GM21515 (cell line): ENCODE results near the gene CAPN9.
"Not testable (repeated sequence)": the region's sequence is repeated elsewhere in the genome, so short reads cannot be mapped to it uniquely, and the experiment has no call there.

ENCODE experiments used
- ATAC-seq: cut with Tn5 transposase; IDR thresholded peaks from one replicate; pipeline ENCODE4 v1.9.1; 2021; ENCODE audit not compliant: unreplicated experiment

Gene CAPN9, protein sequence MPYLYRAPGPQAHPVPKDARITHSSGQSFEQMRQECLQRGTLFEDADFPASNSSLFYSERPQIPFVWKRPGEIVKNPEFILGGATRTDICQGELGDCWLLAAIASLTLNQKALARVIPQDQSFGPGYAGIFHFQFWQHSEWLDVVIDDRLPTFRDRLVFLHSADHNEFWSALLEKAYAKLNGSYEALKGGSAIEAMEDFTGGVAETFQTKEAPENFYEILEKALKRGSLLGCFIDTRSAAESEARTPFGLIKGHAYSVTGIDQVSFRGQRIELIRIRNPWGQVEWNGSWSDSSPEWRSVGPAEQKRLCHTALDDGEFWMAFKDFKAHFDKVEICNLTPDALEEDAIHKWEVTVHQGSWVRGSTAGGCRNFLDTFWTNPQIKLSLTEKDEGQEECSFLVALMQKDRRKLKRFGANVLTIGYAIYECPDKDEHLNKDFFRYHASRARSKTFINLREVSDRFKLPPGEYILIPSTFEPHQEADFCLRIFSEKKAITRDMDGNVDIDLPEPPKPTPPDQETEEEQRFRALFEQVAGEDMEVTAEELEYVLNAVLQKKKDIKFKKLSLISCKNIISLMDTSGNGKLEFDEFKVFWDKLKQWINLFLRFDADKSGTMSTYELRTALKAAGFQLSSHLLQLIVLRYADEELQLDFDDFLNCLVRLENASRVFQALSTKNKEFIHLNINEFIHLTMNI

DNA sequence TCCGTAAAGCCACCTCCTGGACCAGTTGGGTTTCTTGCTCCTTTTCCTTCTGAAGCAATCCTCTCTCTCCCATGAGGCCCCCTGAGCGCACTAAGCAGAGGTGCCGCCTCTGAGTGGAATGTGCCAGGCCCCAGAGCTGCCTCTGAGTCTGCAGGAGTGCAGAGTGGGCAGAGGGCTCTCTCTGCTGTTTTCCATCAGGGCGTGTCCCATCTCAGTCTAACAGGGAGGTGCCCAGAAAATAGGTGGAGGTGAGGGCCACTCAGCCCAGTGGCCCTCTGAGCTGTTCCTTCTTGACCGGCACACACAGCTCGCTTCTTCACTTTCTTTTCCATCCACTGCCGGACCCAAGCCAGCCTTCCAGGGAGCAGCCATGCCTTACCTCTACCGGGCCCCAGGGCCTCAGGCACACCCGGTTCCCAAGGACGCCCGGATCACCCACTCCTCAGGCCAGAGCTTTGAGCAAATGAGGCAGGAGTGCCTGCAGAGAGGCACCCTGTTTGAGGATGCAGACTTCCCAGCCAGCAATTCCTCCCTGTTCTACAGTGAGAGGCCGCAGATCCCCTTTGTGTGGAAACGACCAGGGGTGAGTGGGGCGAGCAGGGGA, at the start of gene CAPN9:
CAPN9 (plus strand) TSS at position 262 of the 604 bp plus-strand sequence; CDS start at position 371, 109 bp downstream.
- no peak for ATAC-seq

DNA sequence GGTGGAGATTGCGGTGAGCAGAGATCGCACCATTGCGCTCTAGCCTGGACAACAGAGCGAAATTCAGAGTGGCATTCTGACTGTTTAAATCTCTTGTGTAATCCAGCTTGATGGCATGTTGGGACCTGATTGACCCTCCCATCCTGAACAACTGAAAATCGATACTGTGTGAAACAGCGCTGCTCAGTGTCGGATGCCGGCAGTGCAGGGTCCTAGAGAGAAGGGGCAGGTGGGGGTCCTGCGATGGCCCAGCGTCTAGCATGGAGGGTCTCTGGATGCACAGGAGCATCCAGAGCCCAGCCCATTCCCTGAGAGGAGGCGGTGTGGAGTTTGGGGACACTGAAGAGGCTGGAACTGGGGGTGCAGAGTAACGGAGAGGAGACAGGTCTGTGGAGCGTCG, 49.1 kb upstream of the CAPN9 start:
- no peak for ATAC-seq

DNA sequence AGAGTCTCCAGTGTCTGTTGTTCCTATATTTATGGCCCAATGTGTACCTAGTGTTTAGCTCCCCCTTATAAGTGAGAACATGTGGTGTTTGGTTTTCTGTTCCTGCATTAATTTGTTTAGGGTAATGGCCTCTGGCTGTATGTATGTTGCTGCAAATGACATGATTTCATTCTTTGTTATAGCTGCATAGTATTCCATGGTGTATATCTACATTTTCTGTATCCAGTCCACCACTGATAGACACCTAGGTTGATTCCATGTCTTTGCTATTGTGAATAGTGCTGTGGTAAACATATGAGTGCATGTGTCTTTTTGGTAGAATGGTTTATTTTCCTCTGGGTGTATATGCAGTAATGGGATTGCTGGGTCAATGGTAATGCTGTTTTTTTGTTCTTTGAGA, 48.2 kb upstream of the CAPN9 start:
- not testable (repeated sequence) for ATAC-seq

DNA sequence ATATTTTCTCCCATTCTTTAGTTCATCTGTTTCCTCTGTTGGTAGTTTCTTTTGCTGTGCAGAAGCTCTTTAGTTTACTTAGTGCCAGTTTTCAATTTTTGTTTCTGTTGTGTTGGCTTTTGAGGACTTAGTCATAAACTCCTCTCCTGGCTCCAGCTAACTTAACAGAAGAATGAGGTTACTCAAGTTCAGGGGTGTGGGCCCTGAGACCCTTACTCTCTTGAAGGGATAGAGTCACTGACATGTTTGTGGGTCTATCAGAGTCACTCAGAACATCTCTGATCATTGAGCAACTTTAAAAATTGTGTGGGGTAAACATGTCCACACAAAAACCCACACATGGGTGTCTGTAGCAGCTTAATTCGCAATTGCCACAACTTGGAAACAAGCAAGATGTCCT, 47.5 kb upstream of the CAPN9 start:
- ATAC-seq: no peak

DNA sequence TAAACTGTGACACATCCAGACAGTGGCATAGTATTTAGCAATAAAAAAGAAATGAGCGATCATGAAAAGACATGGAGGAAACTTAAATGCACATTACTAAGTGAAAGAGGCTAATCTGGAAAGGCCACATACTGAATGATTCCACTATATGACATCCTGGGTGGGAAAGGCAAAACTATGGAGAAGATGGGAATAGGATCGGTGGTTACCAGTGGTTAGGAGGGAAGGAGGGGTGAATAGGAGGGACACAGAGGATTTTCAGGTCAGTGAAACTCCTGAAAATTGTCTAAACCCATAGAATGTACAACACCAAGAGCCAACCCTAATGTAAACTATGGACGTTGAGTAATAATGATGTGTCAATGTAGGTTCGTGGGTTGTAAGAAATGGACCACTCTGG, 47.1 kb upstream of the CAPN9 start:
- ATAC-seq: no peak

DNA sequence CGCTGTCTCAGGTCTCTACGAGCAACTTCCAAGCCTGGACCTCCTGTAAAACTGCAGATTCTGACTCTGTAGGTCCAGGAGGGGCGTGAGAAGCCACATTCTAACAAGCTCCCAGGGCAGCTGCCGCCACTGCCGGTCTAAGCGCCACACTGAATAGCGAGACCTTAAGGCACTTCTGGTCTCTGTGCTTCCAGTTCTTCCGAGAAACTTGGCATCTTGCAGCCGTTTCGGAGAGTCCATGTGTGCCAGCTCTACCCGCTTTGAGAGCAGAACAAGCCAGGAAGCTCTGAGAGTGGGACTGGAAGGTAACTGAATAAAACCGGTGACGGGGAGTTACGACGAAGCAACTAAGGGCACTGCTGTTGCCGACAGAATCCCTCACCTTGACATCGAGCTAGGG, 45.8 kb upstream of the CAPN9 start:
- ATAC-seq: no peak

DNA sequence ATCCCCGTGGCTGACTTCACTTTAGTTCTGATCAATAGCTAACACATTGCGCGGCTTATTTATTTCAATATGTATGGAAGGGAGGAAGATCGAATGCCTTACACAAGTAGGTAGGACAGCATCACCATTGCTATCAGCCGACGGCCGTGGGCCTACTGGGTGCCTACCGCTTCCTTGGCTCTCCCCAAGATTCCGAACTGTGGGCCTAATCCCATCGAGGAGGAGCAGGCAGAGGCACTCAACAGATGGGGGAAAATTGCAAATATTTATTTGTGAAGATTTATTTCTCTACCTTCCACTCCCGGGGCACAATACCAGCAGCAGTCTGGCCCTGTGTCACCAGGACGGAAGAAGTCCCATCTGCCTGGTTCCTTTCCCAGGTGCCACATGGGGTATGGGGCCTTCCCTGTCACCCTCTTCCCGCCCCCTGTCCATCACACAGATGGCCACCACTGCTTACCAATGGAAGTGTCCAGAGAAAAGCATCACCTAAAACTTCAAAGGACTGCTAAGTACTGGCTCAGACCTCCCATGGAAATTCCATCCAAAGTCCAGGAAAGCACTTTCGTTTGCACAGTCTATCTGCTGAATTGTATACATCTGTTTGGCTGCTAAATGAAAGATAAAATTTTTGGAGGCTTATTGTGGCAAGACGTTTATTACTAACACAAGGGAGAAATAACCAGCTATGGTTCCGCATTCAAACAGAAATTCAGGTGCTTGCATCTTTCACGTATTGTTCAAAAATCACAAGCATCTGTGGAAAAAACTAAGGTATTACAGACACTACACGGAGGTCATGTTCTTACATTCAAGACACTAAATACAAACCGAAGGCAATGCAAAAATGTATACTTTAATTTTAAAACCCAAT, 45.1 kb upstream of the CAPN9 start:
- ATAC-seq: no peak

DNA sequence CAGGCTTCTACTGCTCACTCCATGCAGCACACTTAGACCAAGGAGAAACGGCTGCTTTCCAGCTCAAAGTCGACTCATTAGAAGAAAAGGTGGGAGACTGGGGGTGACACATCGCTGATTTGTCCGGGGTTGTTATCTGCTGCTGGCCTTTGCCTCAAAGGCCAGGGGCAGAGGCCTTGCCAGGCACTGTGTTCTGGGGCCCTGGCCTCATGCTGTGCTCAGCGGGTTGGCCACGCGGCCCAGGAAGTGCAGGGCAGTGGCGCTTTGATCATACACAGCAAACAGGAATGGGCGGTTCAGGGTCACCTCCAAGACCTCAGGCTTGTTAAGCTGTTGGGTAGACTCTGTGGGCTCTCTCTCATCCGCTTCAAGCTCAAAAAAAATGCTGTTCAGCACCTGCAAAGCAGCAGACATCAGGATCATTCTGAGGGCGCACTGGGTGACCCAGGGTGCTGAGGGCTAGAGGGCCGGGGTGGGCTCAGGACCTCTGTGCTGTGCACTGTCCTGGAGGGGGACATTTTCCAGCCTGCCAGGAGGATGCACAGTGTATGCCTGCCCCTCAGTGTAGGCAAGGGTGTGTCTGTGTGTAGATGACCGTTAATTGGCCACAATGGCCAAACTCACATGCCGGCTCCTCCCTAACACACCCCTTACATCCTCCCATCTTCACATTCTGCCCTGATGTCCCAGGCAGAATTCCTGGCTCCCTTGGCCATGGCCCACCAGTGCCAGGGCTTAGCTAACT, 44.1 kb upstream of the CAPN9 start:
- ATAC-seq: no peak

DNA sequence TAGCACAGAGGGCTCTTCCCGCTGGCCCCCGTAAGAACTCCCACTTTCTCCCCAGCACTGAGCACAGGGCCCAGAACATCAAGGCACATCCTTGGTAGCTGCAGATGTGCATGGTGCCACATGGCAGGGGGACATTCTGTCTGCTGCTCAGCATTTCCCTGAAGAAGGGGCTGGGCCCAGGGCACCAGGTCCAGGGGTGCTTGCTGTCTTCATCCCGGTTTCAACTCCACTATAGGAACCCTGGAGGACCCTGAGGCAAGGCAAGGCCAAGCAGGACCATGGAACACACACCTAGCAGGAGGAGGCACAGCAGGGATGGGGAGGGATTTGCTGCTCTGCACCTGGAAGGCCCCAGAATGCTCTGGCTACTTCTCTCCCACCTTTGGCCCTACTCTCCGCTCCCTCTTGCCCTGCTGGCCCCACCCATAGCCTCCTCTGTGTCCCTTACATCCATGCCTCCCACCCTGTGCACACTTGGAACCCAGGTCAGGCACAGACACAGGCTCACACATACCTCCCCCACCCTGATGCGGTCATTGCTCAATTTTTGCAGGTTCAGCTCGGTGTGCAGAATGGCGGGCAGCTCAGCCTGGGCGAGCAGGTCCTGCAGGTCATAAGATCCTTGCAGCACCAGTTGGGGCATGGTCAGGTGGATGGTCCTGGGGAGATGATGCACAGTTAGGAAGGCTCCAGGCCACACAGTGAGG, 43.4 kb upstream of the CAPN9 start:
- ATAC-seq: no peak

DNA sequence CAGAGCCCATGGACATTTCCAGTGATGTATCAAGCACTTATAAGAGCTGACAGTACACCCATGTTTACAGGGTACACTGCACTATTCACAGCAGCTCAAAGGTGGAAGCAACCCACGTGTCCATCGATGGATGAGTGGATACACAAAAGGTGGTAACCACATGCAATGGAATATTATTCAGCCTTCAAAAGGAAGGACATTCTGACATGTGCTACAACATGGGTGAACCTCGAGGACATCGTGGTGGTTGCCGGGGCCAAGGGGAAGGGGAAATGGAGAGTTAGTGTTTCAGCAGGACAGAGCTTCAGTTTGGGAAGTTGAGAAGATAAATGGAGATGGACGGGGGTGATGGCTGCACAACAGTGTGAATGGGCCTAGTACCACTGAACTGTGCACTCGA, 42.4 kb upstream of the CAPN9 start:
- no peak for ATAC-seq

DNA sequence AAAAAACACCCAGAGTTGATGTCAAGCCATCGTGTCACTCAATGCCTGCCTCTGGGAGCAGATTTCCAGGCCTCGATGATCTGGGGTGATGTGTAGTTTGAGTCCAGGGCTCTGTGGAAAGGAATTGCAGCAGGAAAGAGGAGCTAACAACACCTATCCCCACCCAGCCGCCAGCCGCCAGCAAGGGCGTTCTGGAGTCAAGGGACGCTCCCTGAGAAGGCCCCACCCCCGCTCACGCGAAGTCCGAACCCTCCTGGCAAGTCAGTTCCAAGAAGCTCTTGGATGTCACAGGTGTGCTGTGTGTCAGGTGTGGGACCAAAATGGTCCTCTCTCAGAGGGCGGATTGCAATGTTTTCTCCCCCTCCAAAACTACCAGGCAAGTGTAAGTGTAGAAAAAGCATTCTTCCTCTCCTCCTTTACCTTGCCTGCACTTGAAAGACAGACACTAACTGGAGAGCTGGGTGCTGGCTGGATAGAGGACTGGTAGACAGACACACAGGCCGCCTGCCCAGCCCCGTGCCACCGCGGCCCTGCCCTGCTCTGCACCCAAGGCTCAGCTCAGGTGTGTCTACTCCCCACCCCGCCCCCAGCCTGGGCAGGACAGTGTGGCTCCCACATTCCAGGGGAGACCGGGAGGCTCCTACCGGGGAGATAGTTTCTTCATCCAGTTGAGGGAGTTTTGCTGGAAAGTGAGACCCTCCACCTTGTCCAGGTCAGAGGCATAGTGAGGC, 41.7 kb upstream of the CAPN9 start:
- ATAC-seq: no peak

DNA sequence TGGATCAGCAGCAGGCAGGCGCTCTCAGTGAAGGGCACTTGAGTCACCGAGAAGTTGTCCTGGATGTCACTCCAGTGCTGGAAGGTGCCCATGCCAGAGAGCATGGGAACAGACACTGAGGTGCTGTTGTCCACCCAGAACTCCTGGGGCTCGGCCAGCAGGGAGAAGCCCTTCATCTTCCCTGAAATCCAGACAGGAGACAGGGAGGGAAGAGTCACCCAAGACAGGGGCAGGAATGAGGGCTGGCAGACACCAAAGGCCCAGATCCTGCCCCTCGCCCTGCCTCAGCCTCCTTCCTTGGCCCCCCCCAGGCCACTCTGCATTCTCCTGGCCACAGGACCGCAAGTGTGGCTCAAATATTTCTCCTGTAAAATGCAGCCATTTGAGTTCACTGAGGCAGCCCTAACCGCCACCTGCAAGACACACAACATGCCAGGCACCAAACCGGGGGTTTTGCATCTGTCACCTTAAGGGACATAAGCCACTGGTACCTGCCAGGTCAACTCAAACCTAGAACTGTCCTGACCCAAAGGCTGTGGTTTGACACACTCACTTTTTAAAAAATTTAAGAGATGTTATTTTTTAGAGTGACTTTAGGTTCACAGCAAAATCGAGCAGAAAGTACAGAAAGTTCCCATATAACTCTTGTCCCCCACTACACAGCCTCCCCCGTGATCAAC, 41.0 kb upstream of the CAPN9 start:
- no peak for ATAC-seq

DNA sequence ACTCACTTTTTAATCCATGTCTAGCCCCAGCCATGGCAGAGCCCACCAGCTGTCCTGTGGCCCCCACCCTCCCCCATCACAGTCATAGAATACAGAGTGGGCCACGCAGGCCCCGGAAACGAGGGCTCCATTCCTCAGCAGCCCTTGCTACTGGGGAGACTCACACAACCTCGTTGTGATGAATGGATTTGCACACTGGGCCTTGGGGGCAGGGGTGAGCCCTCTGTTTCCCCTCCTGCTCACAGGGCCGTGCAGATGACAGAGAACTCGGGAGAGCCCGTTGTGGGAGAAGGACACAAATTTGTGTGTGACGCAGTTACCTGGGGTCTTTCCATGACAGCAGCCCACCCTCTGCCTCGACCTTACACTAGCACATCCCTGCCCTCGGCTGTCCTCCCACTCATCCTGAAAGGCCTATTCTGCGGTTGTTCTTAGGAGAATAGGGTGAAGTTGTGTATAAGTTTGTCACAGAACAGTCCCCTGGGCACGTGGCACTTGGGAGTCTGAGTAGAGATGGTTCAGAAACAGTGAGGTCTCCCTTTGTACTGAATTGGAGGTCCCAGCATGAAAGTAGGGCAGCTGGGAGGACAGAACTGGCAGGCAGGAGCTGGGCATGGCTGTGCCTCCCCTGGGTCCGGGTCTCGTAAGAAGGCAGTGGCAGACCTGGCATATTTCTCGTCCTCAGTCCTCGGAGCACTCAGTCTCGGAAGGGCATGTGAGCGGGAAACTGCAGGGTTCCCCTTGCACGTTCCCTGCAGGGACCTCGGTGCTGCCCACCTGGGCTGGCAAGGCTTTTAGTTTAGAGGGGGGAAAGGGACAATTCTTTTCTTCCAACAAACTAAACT, 40.1 kb upstream of the CAPN9 start:
- no peak for ATAC-seq

DNA sequence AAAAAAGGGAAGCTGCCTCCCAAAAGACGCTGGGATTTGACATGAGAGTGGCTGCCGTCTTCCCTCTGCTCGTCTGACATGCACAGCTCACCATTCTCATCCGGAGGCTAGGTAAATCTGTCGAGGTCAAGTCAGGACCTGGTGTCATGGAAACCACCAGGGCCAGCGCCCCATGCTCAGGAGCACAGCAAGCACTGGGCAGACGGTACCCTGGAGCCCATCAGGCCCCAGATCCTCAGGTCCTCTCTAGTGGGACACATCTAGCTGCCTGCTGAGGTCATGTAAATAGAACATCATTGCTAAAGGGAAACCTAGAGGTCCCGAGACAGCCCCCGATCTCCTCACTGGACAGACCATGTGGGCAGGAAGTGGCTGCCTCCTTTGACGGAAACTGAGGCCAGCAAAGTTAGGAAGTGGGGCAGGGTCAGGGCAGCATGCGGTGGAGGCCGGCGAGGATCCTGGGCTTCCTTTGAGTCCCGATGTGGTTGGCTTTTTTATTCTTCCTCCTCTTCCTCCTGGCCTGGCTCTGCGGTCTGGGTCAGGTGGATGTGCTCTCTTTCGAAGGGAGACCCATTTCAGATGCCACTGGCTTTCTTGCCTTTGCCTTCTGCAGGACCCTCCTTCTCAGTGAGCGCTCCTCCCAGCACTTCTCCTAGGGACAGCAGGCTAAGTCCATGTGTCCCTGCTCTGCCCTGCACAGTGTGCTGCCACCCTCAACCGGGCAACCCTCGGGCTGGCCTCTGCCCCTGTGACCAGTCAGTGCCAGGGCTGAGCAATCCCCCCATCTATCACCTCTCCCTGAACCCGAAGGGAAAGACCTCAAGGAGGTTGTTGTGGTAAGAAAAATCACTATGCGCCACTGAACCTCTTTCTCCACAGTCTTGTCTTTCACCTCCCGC, 39.2 kb upstream of the CAPN9 start:
- no peak for ATAC-seq

DNA sequence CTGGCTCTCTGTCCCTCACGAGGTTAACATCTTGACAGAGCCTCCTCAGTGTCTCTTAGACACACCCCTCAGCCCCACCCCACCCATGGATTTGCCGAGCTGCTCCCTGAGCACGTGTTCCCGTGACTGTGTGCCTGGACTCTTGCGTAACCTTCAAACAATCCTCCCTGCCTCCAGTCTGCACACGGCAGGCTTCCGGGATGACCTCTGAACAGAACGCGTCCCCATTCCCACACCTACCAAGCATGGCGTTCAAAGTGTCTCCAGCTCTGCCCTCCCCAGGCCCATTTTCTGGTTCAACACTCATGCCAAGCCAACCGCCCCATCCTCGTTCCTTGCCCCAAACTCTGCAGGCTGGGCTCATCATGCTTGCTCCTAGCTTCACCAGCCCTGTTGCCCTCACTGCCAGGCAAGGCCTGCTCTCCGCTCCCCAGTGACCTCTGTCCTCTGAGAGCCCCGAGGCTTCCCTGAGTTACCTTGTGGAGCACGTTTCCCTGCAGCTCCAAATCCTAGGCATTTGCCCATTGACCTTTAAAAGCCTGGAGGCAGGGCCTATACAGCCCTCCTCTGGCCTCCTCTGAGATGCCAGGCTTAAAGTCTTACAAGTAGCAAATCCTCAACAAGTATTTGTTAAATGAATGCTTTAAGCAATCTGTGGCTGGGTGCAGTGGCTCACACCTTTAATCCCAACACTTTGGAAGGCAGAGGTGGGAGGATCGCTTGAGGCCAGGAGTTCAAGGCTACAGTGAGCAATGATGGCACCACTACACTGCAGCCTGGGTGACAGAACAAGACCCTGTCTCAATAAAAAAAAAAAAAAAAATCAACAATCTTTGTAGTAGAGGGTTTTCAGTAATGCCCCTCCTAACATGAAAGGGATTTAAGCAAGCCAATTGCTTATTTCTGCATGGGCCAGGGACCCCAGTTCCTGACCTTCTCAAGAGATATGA, 38.3 kb upstream of the CAPN9 start:
- no peak for ATAC-seq
